Measurements from ENCODE around the gene CDH4.

DNA sequence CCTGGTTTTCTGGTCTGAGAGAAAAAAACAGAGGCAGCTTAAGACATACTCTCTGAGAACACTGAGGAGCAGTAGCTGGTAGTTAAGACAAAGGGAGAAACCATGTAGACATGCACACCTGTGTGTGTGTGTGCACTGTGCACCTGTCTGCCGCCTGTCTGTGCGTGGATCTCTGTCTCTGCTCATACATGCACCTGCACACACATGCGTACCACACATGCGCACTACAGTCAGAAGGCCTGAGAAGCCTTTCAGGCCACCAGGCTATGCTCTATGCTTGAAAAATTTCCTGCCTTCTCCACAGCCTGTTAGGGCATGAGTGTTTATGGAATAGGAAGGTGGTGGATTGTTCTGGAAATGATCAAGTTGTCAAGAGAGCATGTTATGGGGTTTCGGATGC, 103.5 kb downstream of the CDH4 start:
- TF ChIP-seq NFYB (CRISPR knock-in tag; IDR thresholded peaks at IDR 0.05) (no peak), ZNF775 (CRISPR knock-in tag; IDR thresholded peaks at IDR 0.05; ENCODE audit: borderline replicate concordance) (no peak)

Data from HepG2 (cell line).